ENCODE results near the gene UPK3A.

- TF ChIP-seq REST (IDR thresholded peaks at IDR 0.05; ENCODE audit: insufficient read depth in 1 of 2, low read depth in 2 of 2, low read length in 2 of 2) (no peak), POLR2AphosphoS5 (IDR thresholded peaks at IDR 0.05; ENCODE audit: low read depth, low read length) (no peak), SIN3A (IDR thresholded peaks at IDR 0.05; ENCODE audit: borderline replicate concordance, insufficient read depth, low read length) (no peak), TAF1 (IDR thresholded peaks at IDR 0.05; ENCODE audit: borderline replicate concordance, insufficient read depth, low read length) (no peak), FOXP2 (optimal IDR thresholded peaks at IDR 0.05; ENCODE audit: borderline replicate concordance, extremely low read depth, extremely low read length, insufficient read depth) (no peak)
Observed at GRCh38 chr22:45322873-45323525, 38.2 kb downstream of the UPK3A start.

Data from PFSK-1 (cell line).